Mucosa of stomach (tissue), 1 donor: ENCODE data around the gene STOM.
A peak's percentile ranks its signal among the peaks of the same experiment; 100 is the strongest.
"Not testable (repeated sequence)": the region's sequence is repeated elsewhere in the genome, so short reads cannot be mapped to it uniquely, and the experiment has no call there.

ENCODE experiments used
- H3K27me3 ChIP-seq: one replicate; pipeline ENCODE4 v1.7.0; 2013; ENCODE audit warnings: mild to moderate bottlenecking, low read length; ENCODE audit not compliant: control insufficient read depth, insufficient read depth
- H3K36me3 ChIP-seq: one replicate; pipeline ENCODE4 v1.7.0; 2013; ENCODE audit warnings: low read length; ENCODE audit not compliant: control insufficient read depth, insufficient read depth
- H3K4me1 ChIP-seq: one replicate; pipeline ENCODE4 v1.7.0; 2013; ENCODE audit warnings: mild to moderate bottlenecking, low read length; ENCODE audit not compliant: control insufficient read depth, insufficient read depth
- H3K4me3 ChIP-seq: one replicate; pipeline ENCODE4 v1.7.0; 2013; ENCODE audit warnings: low read length
- H3K9ac ChIP-seq: one replicate; pipeline ENCODE4 v1.7.0; 2013; ENCODE audit warnings: mild to moderate bottlenecking, low read length, moderate library complexity
- H3K9me3 ChIP-seq: one replicate; pipeline ENCODE4 v1.7.0; 2013; ENCODE audit warnings: mild to moderate bottlenecking, low read length, moderate library complexity; ENCODE audit not compliant: control insufficient read depth
- donor health status: Pancreatic carcinoma.

The STOM gene

GRCh38 chr9:121291536-121291935, 78.5 kb downstream of the STOM start:
- H3K4me3 ChIP-seq, H3K9ac ChIP-seq, H3K27me3 ChIP-seq, H3K9me3 ChIP-seq, H3K36me3 ChIP-seq: not testable (repeated sequence)
- H3K4me1 ChIP-seq: peaks cover 77% of the 10 kb centered on the region

- no peaks in the 10 kb centered on the region for H3K9me3 ChIP-seq
- H3K4me3 ChIP-seq: no peak overlapping the region
- peaks cover 2% of the 10 kb centered on the region for H3K36me3 ChIP-seq
- no peaks in the 10 kb centered on the region for H3K27me3 ChIP-seq
- H3K9ac ChIP-seq: peak overlapping the region; percentile 46
- peaks cover 77% of the 10 kb centered on the region for H3K4me1 ChIP-seq
These were observed 80.2 kb downstream of the STOM start for GRCh38 chr9:121289772-121290370.

GRCh38 chr9:121289026-121289771, 80.9 kb downstream of the STOM start:
- Histone ChIP-seq H3K36me3 (peaks cover 5% of the 10 kb centered on the region), H3K9me3 (no peaks in the 10 kb centered on the region), H3K27me3 (no peaks in the 10 kb centered on the region), H3K4me3 (no peak overlapping the region), H3K4me1 (peaks cover 77% of the 10 kb centered on the region), H3K9ac (peak overlapping the region; percentile 46)
